SK-N-MC (cell line): ENCODE data around the gene INPP5E.

ENCODE experiments used
- EZH2 ChIP-seq: fragments of 200-600 bp; sonication (generic); IDR thresholded peaks from one replicate; pipeline ENCODE4 v1.6.1; 2017; ENCODE audit warnings: antibody characterized with exemption
- FOXP2 ChIP-seq: optimal IDR thresholded peaks from 2 replicates; pipeline ENCODE3; 2011; ENCODE audit warnings: mild to moderate bottlenecking, moderate library complexity; ENCODE audit not compliant: insufficient read depth; ENCODE audit errors: extremely low read length, control extremely low read depth
- POLR2AphosphoS5 ChIP-seq: IDR thresholded peaks from 2 replicates; pipeline ENCODE4 v1.6.1; 2012; ENCODE audit warnings: mild to moderate bottlenecking, low read depth, low read length, borderline replicate concordance

DNA sequence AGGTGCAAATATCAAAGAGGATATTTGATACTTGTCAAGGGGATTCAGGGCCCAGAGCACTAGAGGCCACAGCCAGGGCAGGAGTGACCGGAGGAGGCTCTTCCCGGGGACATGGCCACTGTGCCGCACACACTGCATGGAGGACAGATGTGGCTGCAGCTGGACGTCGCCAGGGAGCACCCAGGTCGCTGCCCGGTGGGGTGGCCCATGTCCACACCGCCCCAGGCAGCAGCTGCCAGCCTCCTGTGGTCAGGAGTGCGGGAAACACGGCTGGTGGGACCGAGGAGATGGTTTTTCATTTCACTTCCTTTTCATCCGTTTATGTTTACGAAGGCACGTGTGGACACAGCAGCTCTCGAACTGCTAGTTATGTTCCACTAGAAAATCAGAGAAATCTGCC is 28.1 kb upstream of the INPP5E start:
- TF ChIP-seq POLR2AphosphoS5, result no peak
- no peak for TF ChIP-seq EZH2
- TF ChIP-seq FOXP2, result no peak
